Posterior vena cava (tissue), 2 donors: ENCODE results near the gene ATG5. TPM values are rescaled to one million over a fixed set of nuclear protein-coding genes. Genes with fewer than 3 reads are reported as not detected.

Experiments
- DNase-seq: peaks from one replicate; pipeline ENCODE4 v3.0.0-alpha.2; 2020; ENCODE audit warnings: low spot score
- intact Hi-C, 2 donors: fragments of 100-400 bp; cut with DNase I; formaldehyde crosslinking; loops; one replicate each; pipeline versions ENCODE4 v1.14.1 to v1.14.2; 2022 to 2023
- total RNA-seq, 2 donors: library from RNA; stranded (reverse); fragmentation: NEBNext Ultra II Directional; extraction: Animal tissue kit (Norgen Biotek cat#: 25700); gene quantifications; one replicate each; pipeline ENCODE4 v1.2.1, GENCODE V29; 2021
- donor health status: DM: yes; HTN: yes; CAD: no.
- donor health status: DM: yes; HTN: yes; CAD: no.

The ATG5 gene
- total RNA-seq, 2 donors from 2014 or later: 28.2 to 29.4 TPM

DNA sequence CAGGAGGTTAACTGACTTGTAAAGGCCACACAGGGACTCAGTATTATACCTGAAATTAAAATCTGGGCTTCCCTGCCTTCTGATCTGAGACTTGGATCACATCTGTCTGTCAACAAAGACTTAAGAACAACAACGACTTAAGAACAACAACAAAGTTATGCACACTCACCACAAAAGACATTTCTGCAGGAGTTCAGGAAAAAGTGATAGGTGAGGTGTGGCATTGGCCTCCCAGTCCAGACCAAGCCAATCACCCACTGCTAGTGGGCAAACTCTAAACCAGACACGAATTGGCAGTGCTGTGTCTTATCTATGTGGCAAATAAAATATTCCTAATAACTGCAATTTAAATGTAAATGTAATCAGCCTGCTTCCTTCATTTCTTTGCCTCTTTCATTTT, 178.1 kb downstream of the ATG5 start:
- intact Hi-C loops: no loop called here
- no peak for DNase-seq

- intact Hi-C loops: no loop called here
- DNase-seq: no peak
Observed at GRCh38 chr6:106146852-106147351, 178.7 kb downstream of the ATG5 start.

DNA sequence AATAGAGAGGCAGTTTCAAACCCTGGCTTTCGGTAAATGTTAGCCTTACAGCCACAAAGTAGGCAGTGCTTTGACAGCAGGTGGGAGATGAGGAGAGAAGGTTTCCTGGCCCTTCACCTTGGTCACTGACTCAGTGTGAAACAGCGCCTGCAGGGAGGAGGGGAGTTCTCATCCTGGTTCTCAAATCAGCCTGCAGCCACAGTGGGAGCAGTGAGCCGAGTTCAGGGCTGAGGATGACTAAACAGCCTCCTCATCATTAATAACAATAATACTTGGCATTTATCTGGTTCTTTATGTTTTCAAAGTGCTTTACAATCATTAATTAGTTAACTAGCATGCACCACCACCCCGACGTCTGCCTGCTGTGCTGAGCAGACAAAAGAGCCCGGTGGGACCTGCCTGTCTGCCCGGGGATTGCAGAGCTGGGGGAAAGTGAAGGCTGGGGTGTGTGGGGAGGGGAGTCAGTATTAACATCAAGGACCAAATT, 179.8 kb downstream of the ATG5 start:
- DNase-seq: no peak
- intact Hi-C loops: no loop called here

DNA sequence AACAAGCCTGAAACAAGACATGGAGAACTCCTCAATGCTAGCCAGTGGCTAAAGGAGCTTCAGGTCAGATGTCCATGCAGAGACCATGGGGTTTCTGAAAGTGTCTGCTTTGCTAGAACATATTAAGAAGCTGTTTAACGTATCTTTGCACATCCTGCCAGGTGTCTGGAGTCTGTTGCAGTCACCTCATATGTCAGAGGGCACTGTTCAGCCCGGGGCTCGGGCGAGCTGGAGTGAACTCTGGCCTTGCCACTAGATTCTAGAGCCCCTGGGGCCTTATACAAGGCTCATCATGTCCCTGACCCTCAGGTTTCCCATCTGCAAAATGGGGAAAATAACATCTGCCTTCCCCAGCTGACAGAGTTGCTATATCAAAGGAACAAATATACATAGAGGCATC, 180.4 kb downstream of the ATG5 start:
- intact Hi-C loops: no loop called here
- no peak for DNase-seq

GRCh38 chr6:106143665-106144064, 181.9 kb downstream of the ATG5 start:
- DNase-seq: no peak
- intact Hi-C loops: no loop called here

GRCh38 chr6:106142876-106143431, 182.6 kb downstream of the ATG5 start:
- DNase-seq: no peak
- intact Hi-C loops: no loop called here

DNA sequence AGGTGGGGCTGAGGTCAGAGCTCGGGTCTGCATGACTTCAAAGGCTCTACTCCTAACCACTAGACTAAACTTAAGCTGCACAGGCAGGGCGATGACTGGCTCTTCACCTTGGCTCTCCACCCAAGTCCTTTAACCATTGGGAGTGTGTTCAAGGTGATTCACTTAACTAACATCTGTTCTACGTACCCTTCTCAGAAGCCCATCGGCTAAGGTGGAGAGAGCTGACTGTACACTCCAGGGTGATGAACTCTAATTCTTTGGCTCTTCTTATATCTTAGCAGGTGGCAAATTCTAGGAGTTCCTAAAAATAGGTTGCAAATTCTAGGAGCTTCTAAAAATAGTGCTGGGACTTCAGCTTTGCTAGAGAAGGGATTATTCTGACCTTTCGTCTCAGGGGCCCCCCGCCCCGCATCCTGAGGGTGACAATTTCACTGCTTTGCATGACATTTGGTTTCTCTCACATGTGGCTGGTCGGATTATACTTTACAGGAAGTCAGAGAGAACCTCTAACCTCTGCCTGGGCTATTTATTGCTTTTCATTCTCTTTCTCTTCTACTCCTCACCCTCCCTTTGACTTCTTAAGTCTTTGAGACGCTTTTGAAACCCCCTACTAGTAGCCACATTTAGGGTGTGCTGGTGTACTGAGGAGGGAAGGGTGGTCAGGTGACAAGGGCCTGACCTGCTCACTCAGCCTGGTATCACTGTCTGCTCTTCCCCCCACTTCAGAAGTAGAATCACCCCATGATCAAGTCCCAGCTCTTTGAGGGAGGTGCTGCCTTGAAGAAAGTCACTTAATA, 183.9 kb downstream of the ATG5 start:
- DNase-seq: no peak
- intact Hi-C loops: no loop called here

DNA sequence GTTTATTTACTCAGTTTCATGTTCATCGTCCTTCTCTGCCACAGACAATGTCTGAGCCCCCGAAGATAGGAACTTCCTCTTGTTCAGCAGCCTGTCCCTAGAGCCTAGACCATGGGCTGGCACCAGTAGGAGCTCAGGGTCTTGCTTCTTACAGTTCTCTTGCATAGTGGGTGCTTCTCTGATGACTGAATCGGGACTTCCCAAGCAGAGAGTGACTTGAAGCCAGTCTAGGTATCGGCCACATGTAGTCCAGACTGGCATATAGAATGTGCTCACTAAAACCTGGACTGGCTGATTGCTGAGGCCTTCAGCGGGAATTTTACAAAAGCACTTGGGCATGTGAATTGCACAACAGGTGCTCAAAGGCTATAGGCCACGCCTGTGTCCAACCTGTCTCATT, 187.4 kb downstream of the ATG5 start:
- intact Hi-C loops: no loop called here
- no peak for DNase-seq

DNA sequence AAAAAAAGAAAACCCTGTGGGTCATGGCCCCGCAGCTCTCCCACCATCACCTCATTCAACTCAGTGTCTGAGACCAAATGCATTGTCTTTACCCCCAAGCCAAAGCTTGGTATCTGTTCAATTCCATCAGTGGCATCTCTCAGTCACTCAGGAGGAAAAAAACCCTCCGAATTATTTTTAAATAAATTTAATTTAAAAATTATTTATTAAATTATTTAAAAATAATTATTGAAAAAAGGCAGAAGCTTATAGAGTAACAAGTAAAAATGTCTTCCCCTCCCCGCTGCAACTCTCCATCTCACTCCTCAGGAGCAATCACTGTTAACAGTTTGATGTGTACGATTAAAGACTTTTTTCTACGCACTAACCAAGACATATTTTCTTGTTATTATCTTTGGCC, 188.7 kb downstream of the ATG5 start:
- no peak for DNase-seq
- intact Hi-C loops: no loop called here

DNA sequence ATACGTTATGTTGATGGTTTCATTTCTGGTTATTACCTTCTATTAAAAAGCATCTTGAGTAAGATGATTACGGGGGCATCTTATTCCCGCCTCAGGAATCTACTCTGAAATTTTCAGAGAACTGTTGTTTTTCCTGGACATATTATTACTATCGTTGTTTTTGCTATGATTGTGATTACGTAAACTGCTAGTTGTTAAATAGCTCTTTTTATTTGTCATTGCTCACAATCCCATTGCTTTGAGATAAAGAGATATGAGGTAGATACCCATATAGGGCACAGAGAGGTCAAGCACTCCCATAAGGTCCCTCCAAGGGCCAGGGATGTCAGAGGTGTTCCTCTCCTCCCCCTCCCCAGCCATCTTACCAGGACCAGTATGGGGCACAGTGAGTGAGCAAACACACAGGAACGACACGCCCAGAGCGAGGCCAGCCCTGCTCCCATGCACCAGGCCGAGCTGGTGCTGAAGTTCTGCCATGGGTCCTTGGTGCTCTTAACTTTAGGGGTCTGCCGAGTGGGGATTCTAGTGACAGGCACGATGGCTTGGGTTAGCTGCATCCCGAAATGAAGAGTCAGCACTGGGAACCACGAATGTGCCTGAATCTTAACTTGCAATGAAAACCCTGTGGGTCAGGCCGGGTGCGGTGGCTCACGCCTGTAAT, 189.5 kb downstream of the ATG5 start:
- intact Hi-C loops: loop anchor here in 1 of 2 donors (1.0 kb wide), 1 partner anchor 47 kb away; no protein-coding TSS in a partner anchor
- no peak for DNase-seq

- intact Hi-C loops: loop anchor here in 1 of 2 donors (1.0 kb wide), 1 partner anchor 46 kb away; no protein-coding TSS in a partner anchor
- no peak for DNase-seq
Observed at GRCh38 chr6:106134906-106135634, 190.5 kb downstream of the ATG5 start.

Other genes with a start within 250 kb of the ATG5 start
- 1 to 10 TPM; 2.4 to 2.9 TPM for gene PRDM1, start 239.4 kb downstream of the ATG5 start, total RNA-seq
- 1 to 10 TPM; 4.6 to 5.5 TPM for gene CRYBG1, start 35.0 kb upstream of the ATG5 start, total RNA-seq